ENCODE data around the gene ARHGEF28. TPM values are rescaled to one million over a fixed set of nuclear protein-coding genes. Genes with fewer than 3 reads are reported as not detected.

Gene ARHGEF28
- total RNA-seq, 1 donor from 2014 or later = 2.1 TPM

DNA sequence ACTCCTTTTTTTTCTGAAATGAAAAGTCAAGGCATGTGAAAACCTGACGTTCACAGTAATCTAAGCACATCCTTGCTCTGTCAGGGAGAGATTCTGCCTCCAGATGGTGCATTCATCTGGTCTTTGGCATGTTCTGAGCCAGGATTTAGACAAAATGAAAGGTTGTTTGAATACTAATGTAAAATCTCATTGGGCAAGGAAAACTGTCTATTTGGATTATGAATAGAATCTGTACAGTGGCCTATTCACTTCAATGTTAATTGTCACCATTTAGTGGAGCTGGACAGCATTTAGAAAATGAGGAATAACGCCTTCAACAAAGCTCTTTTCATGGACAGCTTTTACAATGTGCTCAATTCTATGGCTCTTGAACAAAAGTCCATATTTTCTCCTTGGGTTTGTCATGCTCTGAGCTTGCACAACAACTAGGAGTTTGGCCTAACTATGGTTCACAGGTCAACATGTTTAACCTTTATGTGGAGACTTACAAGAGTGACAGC is 28.9 kb downstream of the ARHGEF28 start:
- TF ChIP-seq, protein P1, sequence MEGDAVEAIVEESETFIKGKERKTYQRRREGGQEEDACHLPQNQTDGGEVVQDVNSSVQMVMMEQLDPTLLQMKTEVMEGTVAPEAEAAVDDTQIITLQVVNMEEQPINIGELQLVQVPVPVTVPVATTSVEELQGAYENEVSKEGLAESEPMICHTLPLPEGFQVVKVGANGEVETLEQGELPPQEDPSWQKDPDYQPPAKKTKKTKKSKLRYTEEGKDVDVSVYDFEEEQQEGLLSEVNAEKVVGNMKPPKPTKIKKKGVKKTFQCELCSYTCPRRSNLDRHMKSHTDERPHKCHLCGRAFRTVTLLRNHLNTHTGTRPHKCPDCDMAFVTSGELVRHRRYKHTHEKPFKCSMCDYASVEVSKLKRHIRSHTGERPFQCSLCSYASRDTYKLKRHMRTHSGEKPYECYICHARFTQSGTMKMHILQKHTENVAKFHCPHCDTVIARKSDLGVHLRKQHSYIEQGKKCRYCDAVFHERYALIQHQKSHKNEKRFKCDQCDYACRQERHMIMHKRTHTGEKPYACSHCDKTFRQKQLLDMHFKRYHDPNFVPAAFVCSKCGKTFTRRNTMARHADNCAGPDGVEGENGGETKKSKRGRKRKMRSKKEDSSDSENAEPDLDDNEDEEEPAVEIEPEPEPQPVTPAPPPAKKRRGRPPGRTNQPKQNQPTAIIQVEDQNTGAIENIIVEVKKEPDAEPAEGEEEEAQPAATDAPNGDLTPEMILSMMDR (IDR thresholded peaks at IDR 0.05; ENCODE audit: borderline replicate concordance) = no peak
- DNase-seq = no peak
- H3K27ac ChIP-seq (replicated peaks) = no peak overlapping the region

DNA sequence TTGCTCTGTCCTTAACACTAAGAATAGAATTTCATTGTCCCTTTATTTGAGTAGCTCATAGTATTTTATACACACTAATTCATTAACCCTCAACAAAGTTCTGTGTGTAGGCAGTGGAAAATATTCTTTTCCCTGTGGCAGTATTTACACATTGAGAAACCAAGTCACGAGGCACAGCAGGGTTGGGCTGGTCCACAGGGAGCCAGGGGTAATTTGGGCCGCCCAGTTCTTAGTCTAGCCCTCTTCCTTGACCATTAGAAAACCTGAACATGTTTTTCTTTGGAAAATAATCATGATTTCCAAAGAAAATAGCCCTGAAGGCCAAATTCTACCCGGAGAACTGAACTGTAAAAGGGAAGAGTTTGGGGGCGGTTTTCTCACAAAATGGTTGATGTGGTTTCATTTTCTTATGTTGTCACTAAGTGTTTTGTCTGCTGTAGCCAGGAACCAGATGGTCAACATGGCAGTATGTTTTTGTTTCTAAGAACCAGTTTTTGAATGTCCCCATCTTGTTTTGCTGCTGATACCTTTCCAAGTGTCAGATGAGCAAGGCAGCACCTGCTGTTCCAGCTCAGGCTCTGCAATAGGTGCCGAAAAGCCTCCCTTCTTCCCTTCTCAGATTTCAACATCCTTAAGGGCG is 29.6 kb downstream of the ARHGEF28 start:
- H3K27me3 ChIP-seq (ENCODE audit: low read depth) = no peaks in the 10 kb centered on the region
- no peaks in the 10 kb centered on the region for H3K4me1 ChIP-seq
- intact Hi-C loops (cut with micrococcal nuclease) = no loop called here
- H3K4me3 ChIP-seq = no peak overlapping the region
- no peaks in the 10 kb centered on the region for H3K9me3 ChIP-seq (replicated peaks)
- H3K27ac ChIP-seq (replicated peaks) = no peak overlapping the region
- TF ChIP-seq, protein P1 (IDR thresholded peaks at IDR 0.05; ENCODE audit: borderline replicate concordance) = no peak
- DNase-seq = no peak
- no peaks in the 10 kb centered on the region for H3K36me3 ChIP-seq

More for the DNA sequence above, 28.9 kb downstream of the ARHGEF28 start:
- Histone ChIP-seq H3K36me3 (no peaks in the 10 kb centered on the region), H3K27me3 (ENCODE audit: low read depth) (no peaks in the 10 kb centered on the region), H3K4me1 (no peaks in the 10 kb centered on the region), H3K9me3 (replicated peaks) (no peaks in the 10 kb centered on the region), H3K4me3 (no peak overlapping the region)
- intact Hi-C loops (cut with micrococcal nuclease) = no loop called here

DNA sequence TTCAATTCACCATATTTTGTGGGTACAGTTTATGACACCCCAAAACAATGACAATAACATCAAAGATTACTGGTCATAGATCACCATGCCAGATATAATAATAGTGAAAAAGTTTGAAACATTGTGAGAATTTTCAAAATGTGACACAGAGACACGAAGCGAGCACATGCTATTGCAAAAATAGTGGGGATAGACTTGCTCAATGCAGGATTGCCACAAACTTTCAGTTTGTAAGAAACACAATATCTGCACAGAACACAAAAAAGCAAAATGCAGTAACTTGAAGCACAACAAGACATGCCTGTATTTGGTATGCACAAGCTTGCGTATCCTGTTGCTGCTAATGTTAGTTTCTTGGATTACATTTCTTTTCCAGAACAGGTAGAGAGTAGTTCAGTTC is 35.8 kb downstream of the ARHGEF28 start:
- Histone ChIP-seq H3K27ac (replicated peaks) (no peak overlapping the region), H3K27me3 (ENCODE audit: low read depth) (no peaks in the 10 kb centered on the region)
- intact Hi-C loops (cut with micrococcal nuclease) = no loop called here

DNA sequence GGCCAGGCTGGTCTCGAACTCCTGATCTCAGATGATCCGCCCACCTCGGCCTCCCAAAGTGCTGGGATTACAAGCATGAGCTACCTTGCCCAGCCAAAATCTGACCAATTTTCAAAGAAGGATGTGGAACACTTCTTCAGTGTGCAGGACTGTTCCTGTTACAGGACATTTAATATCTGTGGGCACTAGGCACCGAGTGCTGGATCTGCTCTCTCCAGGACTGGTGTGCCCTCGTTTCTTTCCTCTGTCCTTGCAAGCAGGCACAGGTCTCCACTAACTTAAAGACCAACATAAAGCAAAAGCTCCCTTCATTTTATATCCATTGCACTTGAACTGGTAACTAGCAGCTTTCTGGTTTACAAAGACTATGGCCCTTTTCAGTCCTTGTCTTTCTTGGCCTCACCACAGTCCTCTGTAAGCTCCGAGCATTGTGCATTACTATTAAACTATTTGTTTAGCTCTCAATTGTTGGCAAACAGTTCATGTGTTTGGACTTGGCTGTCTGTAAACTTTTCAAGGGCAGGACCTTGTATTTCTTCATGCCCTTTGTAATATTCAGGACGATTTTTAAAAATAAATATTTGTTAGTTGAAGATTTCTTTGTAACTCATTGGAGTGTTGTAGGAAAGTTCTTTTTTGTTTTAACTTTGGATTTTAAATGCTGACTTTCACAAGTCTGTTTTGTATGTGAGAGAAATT is 37.3 kb downstream of the ARHGEF28 start:
- no peaks in the 10 kb centered on the region for H3K36me3 ChIP-seq
- H3K9me3 ChIP-seq (replicated peaks) = no peaks in the 10 kb centered on the region
- intact Hi-C loops (cut with micrococcal nuclease) = no loop called here
- TF ChIP-seq, protein P1 (IDR thresholded peaks at IDR 0.05; ENCODE audit: borderline replicate concordance) = no peak
- no peak for DNase-seq
- H3K4me3 ChIP-seq = no peak overlapping the region
- H3K4me1 ChIP-seq = no peaks in the 10 kb centered on the region
- no peak overlapping the region for H3K27ac ChIP-seq (replicated peaks)
- no peaks in the 10 kb centered on the region for H3K27me3 ChIP-seq (ENCODE audit: low read depth)

More for the DNA sequence above, 35.8 kb downstream of the ARHGEF28 start:
- DNase-seq = no peak
- Histone ChIP-seq H3K9me3 (replicated peaks) (no peaks in the 10 kb centered on the region), H3K4me3 (no peak overlapping the region), H3K4me1 (no peaks in the 10 kb centered on the region), H3K36me3 (no peaks in the 10 kb centered on the region)
- TF ChIP-seq, protein P1 (IDR thresholded peaks at IDR 0.05; ENCODE audit: borderline replicate concordance) = no peak

DNA sequence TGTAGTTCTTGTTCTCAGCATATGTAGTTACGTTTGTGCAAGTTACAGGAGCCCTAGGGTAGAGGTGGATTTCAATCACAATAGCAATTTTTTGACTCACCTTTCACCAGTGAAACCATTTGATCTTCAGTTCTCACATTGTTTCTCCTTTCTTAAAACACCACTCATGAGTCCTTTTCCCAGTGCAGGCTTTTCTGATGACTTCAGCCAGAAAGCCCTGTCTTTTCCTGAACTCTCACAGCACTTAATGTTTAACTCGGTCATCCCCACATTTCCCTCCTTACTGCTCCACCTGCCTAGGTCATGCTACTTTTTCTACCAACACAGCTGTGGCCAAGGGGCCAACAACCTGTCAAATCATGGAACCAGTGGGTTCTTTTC is 37.9 kb downstream of the ARHGEF28 start:
- Histone ChIP-seq H3K27ac (replicated peaks) (no peak overlapping the region), H3K4me1 (no peaks in the 10 kb centered on the region), H3K9me3 (replicated peaks) (no peaks in the 10 kb centered on the region), H3K36me3 (no peaks in the 10 kb centered on the region), H3K27me3 (ENCODE audit: low read depth) (no peaks in the 10 kb centered on the region), H3K4me3 (no peak overlapping the region)
- intact Hi-C loops (cut with micrococcal nuclease) = no loop called here
- TF ChIP-seq, protein P1 (IDR thresholded peaks at IDR 0.05; ENCODE audit: borderline replicate concordance) = no peak
- no peak for DNase-seq
